Natural killer cell treated with Interleukin-12 subunit alpha and Interleukin-12 subunit beta and Interleukin-15 and Interleukin-18, amount 100 ng/mL, for 72 hours (primary cell): ENCODE measurements around the gene TUBA1C. TPM values are rescaled to one million over a fixed set of nuclear protein-coding genes. Genes with fewer than 3 reads are reported as not detected.

ENCODE experiments used
- ATAC-seq, 2 donors: fragments of 150-1000 bp; cut with Tn5 transposase in 1 of 2; sonication (Bioruptor Pico), chemical (Tn5 transposase) in 1 of 2; 2 replicates each; pipeline ENCODE4 v1.10.0; 2021
- DNase-seq: peaks from one replicate; pipeline ENCODE4 v3.0.0; 2022; ENCODE audit warnings: low spot score
- H3K27ac Mint-ChIP-seq, 2 donors: 1 replicate in 1 of 2; 2 replicates in 1 of 2; pipeline ENCODE4 v1.8.0; 2022; ENCODE audit warnings: mixed read lengths in 2 of 2, mild to moderate bottlenecking in 1 of 2, moderate library complexity in 1 of 2
- H3K27me3 Mint-ChIP-seq, 2 donors: 1 replicate in 1 of 2; 2 replicates in 1 of 2; pipeline ENCODE4 v1.8.0; 2022; ENCODE audit warnings: mixed read lengths in 2 of 2
- H3K36me3 Mint-ChIP-seq: one replicate; pipeline ENCODE4 v1.8.0; 2022; ENCODE audit warnings: mixed read lengths
- H3K4me1 Mint-ChIP-seq, 2 donors: 1 replicate in 1 of 2; 2 replicates in 1 of 2; pipeline ENCODE4 v1.8.0; 2022; ENCODE audit warnings: low read depth in 2 of 2, mixed read lengths in 2 of 2, mild to moderate bottlenecking in 1 of 2
- H3K4me3 Mint-ChIP-seq: one replicate; pipeline ENCODE4 v1.8.0; 2022; ENCODE audit warnings: mixed read lengths
- H3K9me3 Mint-ChIP-seq: 2 replicates; pipeline ENCODE4 v1.8.0; 2022; ENCODE audit warnings: mixed read lengths
- total RNA-seq, 2 donors: library from RNA; stranded (reverse); gene quantifications; one replicate each; pipeline ENCODE4 v1.2.3, GENCODE V29; 2022

The TUBA1C gene
- total RNA-seq, 2 donors from 2014 or later: 260 to 358 TPM

- Mint-ChIP-seq H3K4me3 (no peak overlapping the region), H3K27ac (no peak overlapping the region), H3K36me3 (no peaks in the 10 kb centered on the region), H3K4me1 (no peaks in the 10 kb centered on the region), H3K9me3 (no peaks in the 10 kb centered on the region), H3K27me3 (peaks cover 24 to 31% of the 10 kb centered on the region in 2 donors)
- no peak for ATAC-seq
- no peak for DNase-seq
Measured at GRCh38 chr12:49283541-49284429, 18.9 kb downstream of the TUBA1C start.

DNA sequence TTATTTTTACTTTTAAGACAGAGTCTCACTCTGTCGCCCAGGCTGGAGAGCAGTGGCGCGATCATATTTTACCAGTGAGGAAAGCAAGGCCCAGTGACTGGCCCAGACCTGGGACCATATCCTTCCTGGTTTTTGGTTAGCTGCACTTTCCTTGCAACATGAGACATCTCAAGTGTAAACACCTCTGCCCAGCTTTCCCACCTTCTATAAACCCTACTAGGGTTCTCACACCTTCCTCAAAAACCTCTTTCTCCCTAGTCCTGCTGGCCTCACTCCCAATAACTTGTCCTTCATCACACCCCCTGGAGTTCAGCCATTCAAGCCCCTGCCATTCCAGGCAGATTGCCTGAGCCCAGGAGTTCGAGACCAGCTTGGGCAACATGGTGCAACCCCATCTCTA lies 19.8 kb downstream of the TUBA1C start:
- DNase-seq (no peak), ATAC-seq (no peak)
- H3K4me1 Mint-ChIP-seq: no peaks in the 10 kb centered on the region
- peaks cover 26 to 31% of the 10 kb centered on the region in 2 donors for H3K27me3 Mint-ChIP-seq
- no peaks in the 10 kb centered on the region for H3K36me3 Mint-ChIP-seq
- no peak overlapping the region for H3K27ac Mint-ChIP-seq
- no peak overlapping the region for H3K4me3 Mint-ChIP-seq
- H3K9me3 Mint-ChIP-seq: no peaks in the 10 kb centered on the region

GRCh38 chr12:49287876-49288275 lies 23.0 kb downstream of the TUBA1C start:
- H3K4me1 Mint-ChIP-seq: no peaks in the 10 kb centered on the region
- no peaks in the 10 kb centered on the region for H3K9me3 Mint-ChIP-seq
- H3K27me3 Mint-ChIP-seq: peaks cover 34% of the 10 kb centered on the region in 2 donors

GRCh38 chr12:49288412-49288853 lies 23.6 kb downstream of the TUBA1C start:
- Mint-ChIP-seq H3K27me3 (peaks cover 34% of the 10 kb centered on the region in 2 donors), H3K36me3 (no peaks in the 10 kb centered on the region), H3K4me1 (no peaks in the 10 kb centered on the region), H3K9me3 (no peaks in the 10 kb centered on the region), H3K4me3 (no peak overlapping the region), H3K27ac (no peak overlapping the region)
- ATAC-seq (peak in 1 of 2 donors; percentile 51), DNase-seq (no peak)

More at GRCh38 chr12:49287876-49288275, 23.0 kb downstream of the TUBA1C start:
- no peaks in the 10 kb centered on the region for H3K36me3 Mint-ChIP-seq
- no peak for DNase-seq
- H3K4me3 Mint-ChIP-seq: no peak overlapping the region
- H3K27ac Mint-ChIP-seq: no peak overlapping the region
- no peak for ATAC-seq

GRCh38 chr12:49288922-49289555 lies 24.2 kb downstream of the TUBA1C start:
- H3K27me3 Mint-ChIP-seq: peaks cover 34% of the 10 kb centered on the region in 2 donors
- ATAC-seq (no peak), DNase-seq (no peak)
- H3K4me3 Mint-ChIP-seq: no peak overlapping the region
- H3K36me3 Mint-ChIP-seq: no peaks in the 10 kb centered on the region
- H3K4me1 Mint-ChIP-seq: no peaks in the 10 kb centered on the region
- H3K9me3 Mint-ChIP-seq: no peaks in the 10 kb centered on the region
- no peak overlapping the region for H3K27ac Mint-ChIP-seq

DNA sequence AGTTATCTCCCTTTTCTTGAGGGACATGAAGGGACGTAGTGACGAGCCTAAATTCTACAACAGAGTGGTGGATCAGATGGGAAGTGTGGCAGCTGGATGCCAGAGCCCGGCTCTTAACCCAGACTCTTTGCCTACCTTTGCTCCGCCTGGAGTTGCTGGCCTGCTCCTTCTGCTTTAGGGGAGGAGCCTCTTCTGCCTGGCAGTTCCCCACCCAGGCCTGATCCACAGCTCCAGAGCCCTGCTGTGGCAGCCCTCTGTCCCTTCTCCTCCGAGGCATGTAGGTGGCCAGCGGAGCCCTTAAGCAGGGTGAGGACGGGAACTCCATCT lies 27.8 kb downstream of the TUBA1C start:
- no peak for ATAC-seq
- Mint-ChIP-seq H3K27me3 (peaks cover 19 to 31% of the 10 kb centered on the region in 2 donors), H3K4me1 (no peaks in the 10 kb centered on the region), H3K27ac (no peak overlapping the region), H3K9me3 (no peaks in the 10 kb centered on the region), H3K36me3 (no peaks in the 10 kb centered on the region), H3K4me3 (no peak overlapping the region)
- no peak for DNase-seq

DNA sequence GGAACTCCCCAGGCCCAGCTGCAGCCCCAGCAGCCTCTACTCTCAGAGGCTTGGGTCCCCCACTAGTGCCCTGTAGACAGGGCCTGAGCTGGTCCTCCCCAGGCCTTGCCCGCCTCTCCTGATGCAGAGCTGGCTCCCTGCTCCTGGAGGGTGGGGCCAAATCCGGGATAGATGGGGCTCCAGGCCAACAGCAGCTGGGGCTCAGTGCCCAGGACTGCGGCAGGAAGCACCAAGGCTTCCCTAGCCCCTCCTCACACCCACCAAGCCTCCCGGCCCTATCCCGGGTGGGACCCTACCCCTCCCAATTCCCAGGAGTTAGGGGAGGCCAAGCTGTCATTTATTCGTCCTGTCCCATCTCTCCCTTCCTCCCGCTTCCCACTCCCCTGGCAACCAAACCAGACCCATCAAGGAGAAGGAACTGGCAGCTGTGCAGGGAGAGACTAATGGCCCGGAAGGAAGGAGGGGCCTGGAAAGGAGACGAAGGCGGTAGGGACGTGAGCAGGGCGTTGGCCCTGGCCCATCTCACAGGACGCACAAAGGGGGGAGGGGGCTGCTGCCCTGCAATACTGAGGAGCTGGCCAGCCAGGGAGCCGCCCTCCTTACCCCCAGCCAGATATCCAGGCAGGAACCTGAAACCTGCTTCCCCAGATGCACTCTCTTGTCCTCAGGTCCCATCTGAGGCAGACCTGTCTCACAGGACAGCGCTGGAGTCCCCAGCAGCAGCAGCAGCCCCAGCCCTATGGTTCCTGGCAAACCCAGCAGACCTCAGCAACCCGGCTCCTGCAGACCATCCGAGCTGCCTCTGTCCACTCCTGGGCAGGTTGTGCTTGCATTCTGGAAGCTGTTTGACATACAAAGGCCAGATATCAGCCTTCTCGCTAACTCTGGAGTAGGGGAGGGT lies 28.4 kb downstream of the TUBA1C start:
- H3K4me1 Mint-ChIP-seq: no peaks in the 10 kb centered on the region
- no peaks in the 10 kb centered on the region for H3K9me3 Mint-ChIP-seq
- DNase-seq (no peak), ATAC-seq (no peak)
- H3K27me3 Mint-ChIP-seq: peaks cover 19 to 31% of the 10 kb centered on the region in 2 donors
- H3K27ac Mint-ChIP-seq: no peak overlapping the region
- no peak overlapping the region for H3K4me3 Mint-ChIP-seq
- no peaks in the 10 kb centered on the region for H3K36me3 Mint-ChIP-seq

GRCh38 chr12:49294086-49294803 lies 29.4 kb downstream of the TUBA1C start:
- Mint-ChIP-seq H3K36me3 (no peaks in the 10 kb centered on the region), H3K9me3 (no peaks in the 10 kb centered on the region), H3K4me1 (no peaks in the 10 kb centered on the region), H3K4me3 (no peak overlapping the region), H3K27ac (no peak overlapping the region), H3K27me3 (peaks cover 25 to 33% of the 10 kb centered on the region in 2 donors)
- ATAC-seq (no peak), DNase-seq (no peak)

DNA sequence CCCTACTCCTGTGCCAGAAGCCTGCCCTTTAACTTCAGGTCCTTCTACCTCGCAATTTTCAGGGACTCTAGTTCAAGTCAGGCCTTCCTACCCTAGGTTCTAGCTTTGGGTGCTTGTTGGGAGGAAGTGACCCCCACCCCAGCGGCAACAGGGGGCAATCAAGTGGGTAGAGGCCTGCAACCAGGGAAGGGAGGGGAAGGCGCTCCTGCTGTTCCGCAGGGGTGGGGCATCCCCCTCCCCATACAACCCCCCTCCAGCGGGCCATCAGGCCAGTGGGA lies 29.9 kb downstream of the TUBA1C start:
- no peak overlapping the region for H3K4me3 Mint-ChIP-seq
- DNase-seq (no peak), ATAC-seq (no peak)
- no peak overlapping the region for H3K27ac Mint-ChIP-seq
- no peaks in the 10 kb centered on the region for H3K36me3 Mint-ChIP-seq
- no peaks in the 10 kb centered on the region for H3K9me3 Mint-ChIP-seq
- peaks cover 25 to 33% of the 10 kb centered on the region in 2 donors for H3K27me3 Mint-ChIP-seq
- no peaks in the 10 kb centered on the region for H3K4me1 Mint-ChIP-seq

DNA sequence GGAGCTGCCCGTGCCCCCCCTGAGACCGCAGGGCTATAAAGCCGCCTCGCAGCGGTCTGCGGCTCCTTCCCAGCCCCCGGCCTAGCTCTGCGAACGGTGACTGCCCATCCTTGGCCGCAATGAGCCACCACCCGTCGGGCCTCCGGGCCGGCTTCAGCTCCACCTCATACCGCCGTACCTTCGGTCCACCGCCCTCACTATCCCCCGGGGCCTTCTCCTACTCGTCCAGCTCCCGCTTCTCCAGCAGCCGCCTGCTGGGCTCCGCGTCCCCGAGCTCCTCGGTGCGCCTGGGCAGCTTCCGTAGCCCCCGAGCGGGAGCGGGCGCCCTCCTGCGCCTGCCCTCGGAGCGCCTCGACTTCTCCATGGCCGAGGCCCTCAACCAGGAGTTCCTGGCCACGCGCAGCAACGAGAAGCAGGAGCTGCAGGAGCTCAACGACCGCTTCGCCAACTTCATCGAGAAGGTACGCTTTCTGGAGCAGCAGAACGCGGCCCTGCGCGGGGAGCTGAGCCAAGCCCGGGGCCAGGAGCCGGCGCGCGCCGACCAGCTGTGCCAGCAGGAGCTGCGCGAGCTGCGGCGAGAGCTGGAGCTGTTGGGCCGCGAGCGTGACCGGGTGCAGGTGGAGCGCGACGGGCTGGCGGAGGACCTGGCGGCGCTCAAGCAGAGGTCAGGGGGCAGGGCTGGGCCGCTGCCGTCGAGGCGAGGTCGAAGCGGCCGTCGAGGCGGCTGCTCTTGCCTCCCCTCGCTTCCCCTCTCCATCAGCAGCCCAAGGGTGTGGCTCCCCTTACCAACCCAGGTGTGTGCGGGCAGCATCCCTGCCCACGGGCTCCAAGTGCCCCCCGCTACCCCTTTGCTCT lies 30.4 kb downstream of the TUBA1C start, which contains the start of gene PRPH:
Gene PRPH (plus strand): TSS at position 66 of the 855 bp plus-strand sequence. CDS start 54 bp downstream, at position 120.
- no peaks in the 10 kb centered on the region for H3K4me1 Mint-ChIP-seq
- no peaks in the 10 kb centered on the region for H3K36me3 Mint-ChIP-seq
- H3K27me3 Mint-ChIP-seq: peaks cover 25 to 33% of the 10 kb centered on the region in 2 donors
- no peak within 1 kb of the TSS for H3K27ac Mint-ChIP-seq
- no peak for DNase-seq
- no peak within 1 kb of the TSS for H3K4me3 Mint-ChIP-seq
- no peak for ATAC-seq
- no peaks in the 10 kb centered on the region for H3K9me3 Mint-ChIP-seq

- peaks cover 25 to 30% of the 10 kb centered on the region in 2 donors for H3K27me3 Mint-ChIP-seq
- no peaks in the 10 kb centered on the region for H3K36me3 Mint-ChIP-seq
- no peak for DNase-seq
Measured at GRCh38 chr12:49296034-49296835, 31.4 kb downstream of the TUBA1C start.

More at GRCh38 chr12:49296034-49296835, 31.4 kb downstream of the TUBA1C start:
- peak; percentile 59 to 68 for ATAC-seq
- Mint-ChIP-seq H3K27ac (no peak overlapping the region), H3K4me1 (no peaks in the 10 kb centered on the region), H3K9me3 (no peaks in the 10 kb centered on the region), H3K4me3 (peak overlapping the region; percentile 32)
